HEK293 (cell line): ENCODE measurements around the gene ERBB4.

Experiments
- CTCF ChIA-PET: fragments of 350-600 bp; formaldehyde crosslinking; extraction: SDS; loops from one replicate; lab custom pipeline; 2021; ENCODE audit warnings: antibody characterized with exemption; lab: Yijun Ruan, JAX
- POLR2A ChIA-PET: fragments of 300-600 bp; formaldehyde crosslinking; extraction: SDS; loops from one replicate; lab custom pipeline; 2020; ENCODE audit warnings: antibody characterized with exemption, inconsistent platforms; lab: Yijun Ruan, JAX
- H3K27ac ChIP-seq: fragments of 200-500 bp; sonication (Bioruptor generic); 2 replicates; pipeline ENCODE4 v1.5.1; 2014; ENCODE audit warnings: low read depth, low read length, control low read depth, inconsistent platforms; ENCODE audit errors: extremely low read depth
- H3K36me3 ChIP-seq, 2 experiments: fragments of 200-500 bp in 1 of 2; sonication (Bioruptor generic) in 1 of 2; 1 replicate in 1 of 2; 2 replicates in 1 of 2; pipeline ENCODE4 v1.5.1; 2014 to 2017; ENCODE audit warnings: inconsistent platforms in 2 of 2, low read length in 2 of 2; ENCODE audit not compliant: control insufficient read depth in 2 of 2, insufficient read depth in 1 of 2
- H3K4me1 ChIP-seq: fragments of 200-500 bp; sonication (Bioruptor generic); 2 replicates; pipeline ENCODE4 v1.5.1; 2014; ENCODE audit warnings: mild to moderate bottlenecking, low read length, inconsistent platforms; ENCODE audit not compliant: control insufficient read depth, insufficient read depth
- H3K4me3 ChIP-seq: 2 replicates; pipeline ENCODE4 v1.5.1; 2011; ENCODE audit warnings: low read depth, mild to moderate bottlenecking, control low read depth, low read length, moderate library complexity
- H3K9me3 ChIP-seq: fragments of 200-500 bp; sonication (Bioruptor generic); 2 replicates; pipeline ENCODE4 v1.5.1; 2014; ENCODE audit warnings: low read depth, low read length, inconsistent platforms; ENCODE audit not compliant: control insufficient read depth, insufficient read depth
- BCL11B ChIP-seq: fragments of 450-650 bp; formaldehyde crosslinking; IDR thresholded peaks from 2 replicates; pipeline ENCODE4 v1.5.1; 2016; ENCODE audit warnings: low read depth, missing biosample characterization, missing genetic modification characterization
- GFI1B ChIP-seq: fragments of 450-650 bp; formaldehyde crosslinking; IDR thresholded peaks from 2 replicates; pipeline ENCODE4 v1.5.1; 2016; ENCODE audit warnings: missing biosample characterization, missing genetic modification characterization
- GLI2 ChIP-seq: fragments of 450-650 bp; formaldehyde crosslinking; IDR thresholded peaks from 2 replicates; pipeline ENCODE4; 2017; ENCODE audit warnings: missing biosample characterization, missing genetic modification characterization, low read depth, borderline replicate concordance
- HOXC10 ChIP-seq: sonication (generic); formaldehyde crosslinking; IDR thresholded peaks from 2 replicates; pipeline ENCODE4 v1.8.1; 2023; ENCODE audit warnings: mild to moderate bottlenecking, missing genetic modification reagents
- OSR2 ChIP-seq: fragments of 450-650 bp; formaldehyde crosslinking; IDR thresholded peaks from 2 replicates; pipeline ENCODE4 v1.5.1; 2016; ENCODE audit warnings: missing biosample characterization, missing genetic modification characterization
- SALL2 ChIP-seq: fragments of 450-650 bp; formaldehyde crosslinking; IDR thresholded peaks from 2 replicates; pipeline ENCODE4 v1.5.0; 2017; ENCODE audit warnings: missing biosample characterization, mild to moderate bottlenecking, missing genetic modification characterization, borderline replicate concordance
- SCRT1 ChIP-seq: fragments of 450-650 bp; formaldehyde crosslinking; IDR thresholded peaks from 2 replicates; pipeline ENCODE4 v1.5.1; 2016; ENCODE audit warnings: missing biosample characterization, missing genetic modification characterization, borderline replicate concordance
- TCF7L2 ChIP-seq: IDR thresholded peaks from 2 replicates; pipeline ENCODE4 v1.6.1; 2011; ENCODE audit warnings: low read depth, mild to moderate bottlenecking, inconsistent platforms, low read length, moderate library complexity, borderline replicate concordance
- ZBTB20 ChIP-seq: fragments of 450-650 bp; formaldehyde crosslinking; IDR thresholded peaks from 2 replicates; pipeline ENCODE4 v1.5.1; 2016; ENCODE audit warnings: missing biosample characterization, missing genetic modification characterization
- ZFP37 ChIP-seq: fragments of 450-650 bp; formaldehyde crosslinking; IDR thresholded peaks from 2 replicates; pipeline ENCODE4 v1.5.1; 2016; ENCODE audit warnings: missing biosample characterization, missing genetic modification characterization
- ZNF155 ChIP-seq: fragments of 450-650 bp; formaldehyde crosslinking; IDR thresholded peaks from 2 replicates; pipeline ENCODE4 v1.5.1; 2016; ENCODE audit warnings: missing biosample characterization, missing genetic modification characterization
- ZNF223 ChIP-seq: fragments of 450-650 bp; formaldehyde crosslinking; IDR thresholded peaks from 2 replicates; pipeline ENCODE4 v1.5.1; 2016; ENCODE audit warnings: missing biosample characterization, missing genetic modification characterization
- ZNF433 ChIP-seq: fragments of 450-650 bp; formaldehyde crosslinking; IDR thresholded peaks from 2 replicates; pipeline ENCODE4 v1.5.1; 2016; ENCODE audit warnings: missing biosample characterization, missing genetic modification characterization, low read depth
- ZNF549 ChIP-seq: fragments of 450-650 bp; IDR thresholded peaks from 2 replicates; pipeline ENCODE4 v1.5.1; 2018; ENCODE audit warnings: missing biosample characterization, missing genetic modification characterization, mild to moderate bottlenecking, inconsistent platforms, moderate library complexity
- ZNF558 ChIP-seq: fragments of 450-650 bp; formaldehyde crosslinking; IDR thresholded peaks from 2 replicates; pipeline ENCODE4 v1.5.1; 2016; ENCODE audit warnings: missing biosample characterization, missing genetic modification characterization
- ZNF585B ChIP-seq: fragments of 450-650 bp; formaldehyde crosslinking; IDR thresholded peaks from 2 replicates; pipeline ENCODE4 v1.5.1; 2016; ENCODE audit warnings: missing biosample characterization, missing genetic modification characterization
- ZNF629 ChIP-seq: fragments of 450-650 bp; formaldehyde crosslinking; IDR thresholded peaks from 2 replicates; pipeline ENCODE4 v1.5.1; 2017; ENCODE audit warnings: missing biosample characterization, missing genetic modification characterization
- ZNF791 ChIP-seq: fragments of 450-650 bp; formaldehyde crosslinking; IDR thresholded peaks from 2 replicates; pipeline ENCODE4 v1.5.1; 2016; ENCODE audit warnings: missing biosample characterization, missing genetic modification characterization
- ZNF830 ChIP-seq: fragments of 450-650 bp; IDR thresholded peaks from 2 replicates; pipeline ENCODE4 v1.5.0; 2018; ENCODE audit warnings: missing biosample characterization, missing genetic modification characterization, low read depth, mild to moderate bottlenecking, moderate library complexity
- TF ChIP-seq, protein P1 (sequence below): fragments of 450-650 bp; formaldehyde crosslinking; IDR thresholded peaks from 2 replicates; pipeline ENCODE4 v1.5.1; 2016; ENCODE audit warnings: missing biosample characterization, missing genetic modification characterization, borderline replicate concordance
- TF ChIP-seq, protein P2 (sequence below): fragments of 450-650 bp; formaldehyde crosslinking; IDR thresholded peaks from 2 replicates; pipeline ENCODE4 v1.5.1; 2016; ENCODE audit warnings: missing biosample characterization, missing genetic modification characterization
- TF ChIP-seq, protein P3 (sequence below): fragments of 450-650 bp; formaldehyde crosslinking; IDR thresholded peaks from 2 replicates; pipeline ENCODE4 v1.5.1; 2016; ENCODE audit warnings: missing biosample characterization, missing genetic modification characterization, low read depth
- TF ChIP-seq, protein P4 (sequence below): fragments of 450-650 bp; IDR thresholded peaks from 2 replicates; pipeline ENCODE4 v1.5.1; 2018; ENCODE audit warnings: missing biosample characterization, mild to moderate bottlenecking, missing genetic modification characterization
- TF ChIP-seq, protein P5 (sequence below): fragments of 450-650 bp; formaldehyde crosslinking; IDR thresholded peaks from 2 replicates; pipeline ENCODE4 v1.5.1; 2016; ENCODE audit warnings: missing biosample characterization, missing genetic modification characterization

ERBB4 gene

DNA sequence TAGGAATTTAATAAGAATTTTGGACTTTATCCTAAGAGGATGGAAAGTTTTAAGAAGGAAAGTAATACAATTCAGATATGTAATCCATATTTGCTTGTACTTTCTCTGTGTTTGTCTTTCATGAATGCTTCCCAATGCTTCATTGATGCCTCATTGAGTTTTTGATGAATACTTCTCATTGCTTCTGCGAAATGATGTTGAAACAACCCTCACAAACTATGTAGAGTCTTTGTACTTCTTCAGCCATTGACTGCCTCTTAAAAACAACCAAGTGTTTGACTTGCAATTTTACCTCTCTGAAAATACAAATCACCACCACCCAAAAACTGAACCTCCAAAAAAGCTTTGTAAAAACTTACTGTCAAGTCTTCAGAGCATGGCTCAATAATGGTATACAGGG lies 424.1 kb downstream of the ERBB4 start (continued):
- TF ChIP-seq, protein P1, sequence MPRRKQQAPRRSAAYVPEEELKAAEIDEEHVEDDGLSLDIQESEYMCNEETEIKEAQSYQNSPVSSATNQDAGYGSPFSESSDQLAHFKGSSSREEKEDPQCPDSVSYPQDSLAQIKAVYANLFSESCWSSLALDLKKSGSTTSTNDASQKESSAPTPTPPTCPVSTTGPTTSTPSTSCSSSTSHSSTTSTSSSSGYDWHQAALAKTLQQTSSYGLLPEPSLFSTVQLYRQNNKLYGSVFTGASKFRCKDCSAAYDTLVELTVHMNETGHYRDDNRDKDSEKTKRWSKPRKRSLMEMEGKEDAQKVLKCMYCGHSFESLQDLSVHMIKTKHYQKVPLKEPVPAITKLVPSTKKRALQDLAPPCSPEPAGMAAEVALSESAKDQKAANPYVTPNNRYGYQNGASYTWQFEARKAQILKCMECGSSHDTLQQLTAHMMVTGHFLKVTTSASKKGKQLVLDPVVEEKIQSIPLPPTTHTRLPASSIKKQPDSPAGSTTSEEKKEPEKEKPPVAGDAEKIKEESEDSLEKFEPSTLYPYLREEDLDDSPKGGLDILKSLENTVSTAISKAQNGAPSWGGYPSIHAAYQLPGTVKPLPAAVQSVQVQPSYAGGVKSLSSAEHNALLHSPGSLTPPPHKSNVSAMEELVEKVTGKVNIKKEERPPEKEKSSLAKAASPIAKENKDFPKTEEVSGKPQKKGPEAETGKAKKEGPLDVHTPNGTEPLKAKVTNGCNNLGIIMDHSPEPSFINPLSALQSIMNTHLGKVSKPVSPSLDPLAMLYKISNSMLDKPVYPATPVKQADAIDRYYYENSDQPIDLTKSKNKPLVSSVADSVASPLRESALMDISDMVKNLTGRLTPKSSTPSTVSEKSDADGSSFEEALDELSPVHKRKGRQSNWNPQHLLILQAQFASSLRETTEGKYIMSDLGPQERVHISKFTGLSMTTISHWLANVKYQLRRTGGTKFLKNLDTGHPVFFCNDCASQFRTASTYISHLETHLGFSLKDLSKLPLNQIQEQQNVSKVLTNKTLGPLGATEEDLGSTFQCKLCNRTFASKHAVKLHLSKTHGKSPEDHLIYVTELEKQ (tag by site-specific recombination) = no peak
- TF ChIP-seq GFI1B (no peak), SCRT1 (tag by site-specific recombination) (no peak), ZNF791 (no peak), ZFP37 (tag by site-specific recombination) (no peak), OSR2 (tag by site-specific recombination) (no peak), ZNF558 (tag by site-specific recombination) (no peak), ZNF433 (tag by site-specific recombination) (no peak)
- TF ChIP-seq, protein P2, sequence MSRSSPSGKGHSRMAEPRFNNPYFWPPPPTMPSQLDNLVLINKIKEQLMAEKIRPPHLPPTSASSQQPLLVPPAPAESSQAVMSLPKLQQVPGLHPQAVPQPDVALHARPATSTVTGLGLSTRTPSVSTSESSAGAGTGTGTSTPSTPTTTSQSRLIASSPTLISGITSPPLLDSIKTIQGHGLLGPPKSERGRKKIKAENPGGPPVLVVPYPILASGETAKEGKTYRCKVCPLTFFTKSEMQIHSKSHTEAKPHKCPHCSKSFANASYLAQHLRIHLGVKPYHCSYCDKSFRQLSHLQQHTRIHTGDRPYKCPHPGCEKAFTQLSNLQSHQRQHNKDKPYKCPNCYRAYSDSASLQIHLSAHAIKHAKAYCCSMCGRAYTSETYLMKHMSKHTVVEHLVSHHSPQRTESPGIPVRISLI (tag by site-specific recombination) = no peak
- TF ChIP-seq, all 188 proteins: peak for 0

DNA sequence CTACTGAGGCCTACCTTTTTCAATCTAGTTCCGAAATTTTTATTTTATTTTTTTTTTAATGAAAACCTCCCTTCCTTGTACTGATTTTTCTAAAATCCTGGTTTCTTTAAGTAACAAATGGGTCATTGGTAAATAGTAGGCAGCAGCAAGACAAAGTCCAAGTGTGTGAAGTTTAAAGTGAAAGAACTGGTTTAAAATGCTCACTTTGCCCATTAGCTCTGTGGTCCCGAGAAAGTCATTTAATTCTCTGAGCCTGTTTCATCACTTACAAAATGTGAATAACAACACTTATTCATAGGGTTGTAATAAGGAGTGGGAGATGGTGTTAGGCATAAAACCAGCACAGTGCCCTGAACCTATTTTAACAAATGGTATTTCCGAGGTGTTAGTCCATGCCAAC lies 426.2 kb downstream of the ERBB4 start:
- POLR2A ChIA-PET = no interaction called here
- Histone ChIP-seq H3K36me3 (no peaks in the 10 kb centered on the region), H3K9me3 (no peaks in the 10 kb centered on the region), H3K4me3 (no peak overlapping the region), H3K27ac (no peak overlapping the region), H3K4me1 (peaks cover 1% of the 10 kb centered on the region; the same call in 1 of the 2 replicates)
- CTCF ChIA-PET = no interaction called here
- TF ChIP-seq ZNF585B (tag by site-specific recombination) (no peak), BCL11B (tag by site-specific recombination) (no peak), SALL2 (tag by site-specific recombination) (no peak), ZNF155 (tag by site-specific recombination) (no peak), ZNF433 (tag by site-specific recombination) (no peak), TCF7L2 (no peak), ZNF629 (tag by site-specific recombination) (no peak), ZNF830 (tag by site-specific recombination) (no peak), ZNF549 (tag by site-specific recombination) (no peak), GLI2 (no peak), ZBTB20 (tag by site-specific recombination) (no peak), ZNF223 (tag by site-specific recombination) (no peak), HOXC10 (CRISPR knock-in tag) (no peak)
- TF ChIP-seq, protein P3, sequence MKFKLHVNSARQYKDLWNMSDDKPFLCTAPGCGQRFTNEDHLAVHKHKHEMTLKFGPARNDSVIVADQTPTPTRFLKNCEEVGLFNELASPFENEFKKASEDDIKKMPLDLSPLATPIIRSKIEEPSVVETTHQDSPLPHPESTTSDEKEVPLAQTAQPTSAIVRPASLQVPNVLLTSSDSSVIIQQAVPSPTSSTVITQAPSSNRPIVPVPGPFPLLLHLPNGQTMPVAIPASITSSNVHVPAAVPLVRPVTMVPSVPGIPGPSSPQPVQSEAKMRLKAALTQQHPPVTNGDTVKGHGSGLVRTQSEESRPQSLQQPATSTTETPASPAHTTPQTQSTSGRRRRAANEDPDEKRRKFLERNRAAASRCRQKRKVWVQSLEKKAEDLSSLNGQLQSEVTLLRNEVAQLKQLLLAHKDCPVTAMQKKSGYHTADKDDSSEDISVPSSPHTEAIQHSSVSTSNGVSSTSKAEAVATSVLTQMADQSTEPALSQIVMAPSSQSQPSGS (tag by site-specific recombination) = no peak
- TF ChIP-seq, protein P4, sequence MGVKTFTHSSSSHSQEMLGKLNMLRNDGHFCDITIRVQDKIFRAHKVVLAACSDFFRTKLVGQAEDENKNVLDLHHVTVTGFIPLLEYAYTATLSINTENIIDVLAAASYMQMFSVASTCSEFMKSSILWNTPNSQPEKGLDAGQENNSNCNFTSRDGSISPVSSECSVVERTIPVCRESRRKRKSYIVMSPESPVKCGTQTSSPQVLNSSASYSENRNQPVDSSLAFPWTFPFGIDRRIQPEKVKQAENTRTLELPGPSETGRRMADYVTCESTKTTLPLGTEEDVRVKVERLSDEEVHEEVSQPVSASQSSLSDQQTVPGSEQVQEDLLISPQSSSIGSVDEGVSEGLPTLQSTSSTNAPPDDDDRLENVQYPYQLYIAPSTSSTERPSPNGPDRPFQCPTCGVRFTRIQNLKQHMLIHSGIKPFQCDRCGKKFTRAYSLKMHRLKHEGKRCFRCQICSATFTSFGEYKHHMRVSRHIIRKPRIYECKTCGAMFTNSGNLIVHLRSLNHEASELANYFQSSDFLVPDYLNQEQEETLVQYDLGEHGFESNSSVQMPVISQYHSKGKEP (tag by site-specific recombination) = no peak
- TF ChIP-seq, protein P5, sequence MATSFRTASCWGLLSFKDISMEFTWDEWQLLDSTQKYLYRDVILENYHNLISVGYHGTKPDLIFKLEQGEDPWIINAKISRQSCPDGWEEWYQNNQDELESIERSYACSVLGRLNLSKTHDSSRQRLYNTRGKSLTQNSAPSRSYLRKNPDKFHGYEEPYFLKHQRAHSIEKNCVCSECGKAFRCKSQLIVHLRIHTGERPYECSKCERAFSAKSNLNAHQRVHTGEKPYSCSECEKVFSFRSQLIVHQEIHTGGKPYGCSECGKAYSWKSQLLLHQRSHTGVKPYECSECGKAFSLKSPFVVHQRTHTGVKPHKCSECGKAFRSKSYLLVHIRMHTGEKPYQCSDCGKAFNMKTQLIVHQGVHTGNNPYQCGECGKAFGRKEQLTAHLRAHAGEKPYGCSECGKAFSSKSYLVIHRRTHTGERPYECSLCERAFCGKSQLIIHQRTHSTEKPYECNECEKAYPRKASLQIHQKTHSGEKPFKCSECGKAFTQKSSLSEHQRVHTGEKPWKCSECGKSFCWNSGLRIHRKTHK = no peak
